GM21367 (cell line): ENCODE results near the gene RPS29.
"Not testable (repeated sequence)": the region's sequence is repeated elsewhere in the genome, so short reads cannot be mapped to it uniquely, and the experiment has no call there.

Source experiments
- ATAC-seq: cut with Tn5 transposase; IDR thresholded peaks from one replicate; pipeline ENCODE4 v1.9.1; 2021; ENCODE audit not compliant: unreplicated experiment

Gene RPS29

GRCh38 chr14:49585803-49586672, at the start of gene RPS29:
Gene RPS29, minus strand, starts transcription at chr14:49586380. Its CDS starts 34 bp downstream, at chr14:49586346.
- ATAC-seq = peak; percentile 89

- peak; percentile 21 for ATAC-seq
These were observed 48.6 kb upstream of the RPS29 start, which contains the start of gene DNAAF2 for GRCh38 chr14:49634547-49635334. Gene DNAAF2, minus strand, starts transcription at chr14:49635244. Its CDS starts 95 bp downstream, at chr14:49635149.

- ATAC-seq = peak; percentile 70
These were observed 47.7 kb upstream of the RPS29 start for GRCh38 chr14:49633640-49634546.

GRCh38 chr14:49623941-49624839, 38.0 kb upstream of the RPS29 start:
- ATAC-seq = no peak

- no peak for ATAC-seq
These were observed 37.2 kb upstream of the RPS29 start for GRCh38 chr14:49623387-49623786.

GRCh38 chr14:49622022-49622607, 35.9 kb upstream of the RPS29 start:
- ATAC-seq = no peak

DNA sequence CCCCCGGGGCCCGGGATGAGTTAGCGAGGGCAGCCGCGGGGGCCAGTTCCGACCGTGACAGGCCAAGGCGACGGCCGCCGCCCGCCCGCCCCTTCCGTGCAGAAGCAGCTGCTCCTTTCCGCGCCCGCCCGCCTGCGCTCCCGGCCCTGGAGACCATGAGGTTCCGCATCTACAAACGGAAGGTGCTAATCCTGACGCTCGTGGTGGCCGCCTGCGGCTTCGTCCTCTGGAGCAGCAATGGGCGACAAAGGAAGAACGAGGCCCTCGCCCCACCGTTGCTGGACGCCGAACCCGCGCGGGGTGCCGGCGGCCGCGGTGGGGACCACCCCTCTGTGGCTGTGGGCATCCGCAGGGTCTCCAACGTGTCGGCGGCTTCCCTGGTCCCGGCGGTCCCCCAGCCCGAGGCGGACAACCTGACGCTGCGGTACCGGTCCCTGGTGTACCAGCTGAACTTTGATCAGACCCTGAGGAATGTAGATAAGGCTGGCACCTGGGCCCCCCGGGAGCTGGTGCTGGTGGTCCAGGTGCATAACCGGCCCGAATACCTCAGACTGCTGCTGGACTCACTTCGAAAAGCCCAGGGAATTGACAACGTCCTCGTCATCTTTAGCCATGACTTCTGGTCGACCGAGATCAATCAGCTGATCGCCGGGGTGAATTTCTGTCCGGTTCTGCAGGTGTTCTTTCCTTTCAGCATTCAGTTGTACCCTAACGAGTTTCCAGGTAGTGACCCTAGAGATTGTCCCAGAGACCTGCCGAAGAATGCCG, 35.1 kb upstream of the RPS29 start:
- peak; percentile 22 for ATAC-seq

DNA sequence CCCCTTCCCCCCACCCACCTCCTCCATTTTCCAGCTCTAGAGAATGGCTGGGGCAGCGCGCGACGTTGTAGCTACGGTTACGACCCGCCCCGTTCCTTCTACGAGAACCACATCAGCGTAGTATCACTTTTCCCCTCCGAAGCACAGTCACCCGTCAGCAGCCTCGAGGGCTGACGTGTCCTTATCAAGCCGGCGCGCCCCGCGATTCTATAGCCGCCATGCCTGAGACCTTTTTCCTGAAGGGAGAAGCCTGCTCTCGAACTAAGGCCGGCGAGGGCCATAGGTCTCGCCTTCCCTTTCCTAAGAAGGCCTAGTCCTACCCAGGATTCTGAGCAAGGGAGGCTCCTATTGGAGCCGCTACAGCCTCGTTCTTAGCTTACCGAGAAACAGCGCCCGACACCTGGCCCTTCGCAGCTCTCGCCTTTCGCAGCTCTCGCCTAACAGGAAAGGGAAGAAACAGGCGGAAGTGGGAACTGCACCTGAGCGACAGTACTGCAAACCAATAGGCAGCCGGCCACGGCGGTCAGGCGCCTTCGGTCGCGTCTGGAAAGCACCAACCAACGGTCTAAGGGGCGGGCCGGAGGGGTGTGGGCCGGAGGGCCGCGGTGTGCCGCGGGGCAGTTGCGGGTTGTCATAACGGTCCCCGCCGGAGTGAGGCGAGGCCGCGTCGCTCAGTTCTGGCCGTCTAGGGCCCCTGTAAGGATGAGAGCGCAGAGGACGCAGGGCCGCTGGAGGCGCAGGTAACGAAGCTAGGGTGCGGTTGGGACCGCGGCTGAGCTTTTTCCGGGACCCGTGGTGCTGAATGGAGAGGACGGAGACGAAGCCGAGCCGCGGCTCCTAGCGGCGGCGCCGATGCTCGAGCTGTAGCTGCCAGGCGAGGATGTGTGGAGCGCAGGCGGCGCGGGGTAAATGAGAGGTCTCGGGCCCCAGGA, 34.3 kb upstream of the RPS29 start, which contains the start of the genes MGAT2 and RPL36AL:
MGAT2 (plus strand) TSS at position 618 of the 932 bp plus-strand sequence. CDS start 470 bp downstream, outside the sequence.
RPL36AL (minus strand) TSS at position 445 of the 932 bp plus-strand sequence. CDS start 1,522 bp downstream, outside the sequence.
- peak; percentile 91 for ATAC-seq

- no peak for ATAC-seq
These were observed 33.5 kb upstream of the RPS29 start for GRCh38 chr14:49619730-49620129.

DNA sequence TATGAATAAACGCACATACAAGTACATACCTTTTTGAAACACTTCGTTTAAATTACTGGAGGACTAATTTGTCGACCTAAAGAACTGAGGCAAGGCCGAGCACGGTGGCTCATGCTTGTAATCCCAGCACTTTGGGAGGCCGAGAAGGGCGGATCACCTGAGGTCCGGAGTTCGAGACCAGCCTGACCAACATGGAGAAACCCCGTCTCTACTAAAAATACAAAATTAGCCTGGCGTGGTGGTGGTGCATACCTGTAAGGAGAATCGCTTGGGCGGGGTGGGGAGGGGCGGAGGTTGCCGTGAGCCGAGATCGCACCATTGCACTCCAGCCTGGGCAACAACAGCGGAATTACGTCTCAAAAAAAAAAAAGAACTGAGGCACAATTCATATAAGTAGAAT, 33.1 kb upstream of the RPS29 start:
- ATAC-seq = not testable (repeated sequence)

- ATAC-seq = no peak
These were observed 31.8 kb upstream of the RPS29 start for GRCh38 chr14:49617852-49618519.

DNA sequence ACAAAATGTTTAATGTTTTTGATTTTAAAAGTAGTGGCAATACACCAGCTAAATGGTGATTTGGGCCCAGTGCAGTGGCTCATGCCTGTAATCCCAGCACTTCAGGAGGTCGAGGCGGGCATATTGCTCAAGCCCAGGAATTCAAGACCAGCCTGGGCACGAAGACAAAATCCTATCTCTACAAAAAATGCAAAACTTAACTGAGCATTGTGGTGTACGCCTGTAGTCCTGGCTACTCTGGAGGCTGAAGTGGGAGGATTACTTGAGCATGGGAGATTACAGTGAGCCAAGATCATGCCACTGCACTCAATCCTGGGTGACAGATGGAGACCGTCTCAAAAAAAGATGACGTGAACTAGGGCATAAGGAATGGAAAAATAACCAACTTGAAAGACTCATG, 29.6 kb upstream of the RPS29 start:
- ATAC-seq = no peak

DNA sequence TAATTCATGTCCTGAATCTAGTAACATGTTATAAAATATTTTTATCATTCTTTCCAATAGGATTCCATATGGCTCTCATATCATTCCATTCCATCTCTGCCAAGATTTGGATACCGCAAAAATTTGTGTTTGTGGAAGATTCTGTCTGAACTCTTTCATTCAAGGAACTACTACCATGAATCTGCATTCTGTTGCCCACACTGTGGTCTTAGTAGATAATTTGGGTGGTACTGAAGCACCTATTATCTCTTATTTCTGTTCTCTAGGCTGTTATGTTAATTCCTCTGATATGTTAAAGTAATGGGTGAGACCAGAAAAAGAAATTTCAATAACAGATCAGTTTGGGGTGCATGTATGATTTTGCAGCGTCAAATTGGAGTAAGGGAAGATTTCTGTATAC, 28.0 kb upstream of the RPS29 start:
- ATAC-seq = no peak

DNA sequence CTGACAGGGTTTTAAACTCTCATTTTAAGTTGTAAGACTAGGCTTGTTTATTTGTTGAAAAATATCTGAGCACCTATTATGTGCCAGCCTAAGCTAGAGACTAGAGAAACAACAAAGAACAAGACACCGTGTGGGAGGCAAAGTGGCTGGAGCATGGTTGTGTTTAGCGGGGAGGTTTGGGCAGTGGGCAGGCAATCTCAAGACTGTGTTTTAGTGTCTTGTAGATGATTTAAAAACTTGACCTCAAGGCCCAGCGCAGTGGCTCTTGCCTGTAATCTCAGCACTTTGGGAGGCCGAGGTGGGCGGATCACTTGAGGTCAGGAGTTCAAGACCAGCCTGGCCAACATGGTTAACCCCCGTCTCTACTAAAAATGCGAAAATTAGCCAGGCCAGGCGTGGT, 26.5 kb upstream of the RPS29 start:
- ATAC-seq = no peak

DNA sequence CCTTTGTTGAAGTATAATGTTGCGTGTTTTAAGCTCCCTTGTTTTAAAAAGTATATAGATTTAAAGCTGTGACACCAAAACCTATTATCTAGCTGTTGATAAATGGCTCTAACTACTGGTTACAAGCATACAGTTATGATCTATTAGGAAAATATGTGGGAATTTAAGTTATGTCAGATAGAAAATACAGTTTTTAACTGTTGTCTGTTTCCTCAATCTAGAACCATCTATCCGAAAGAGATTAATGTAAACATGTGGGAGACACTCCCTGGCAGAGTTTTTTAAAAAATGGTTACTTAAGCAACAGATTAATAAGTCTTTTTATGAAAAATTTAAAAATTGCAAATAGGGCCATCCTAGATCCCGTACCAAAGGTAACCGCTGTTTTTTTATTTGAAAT, 26.1 kb upstream of the RPS29 start:
- ATAC-seq = no peak

- ATAC-seq = no peak
These were observed 21.4 kb upstream of the RPS29 start for GRCh38 chr14:49607583-49607982.
